Astrocyte of the spinal cord (primary cell): Measurements from ENCODE around the gene PPP6R1.

Experiments
- DNase-seq: peaks from one replicate; pipeline ENCODE4 v3.0.0; 2011; ENCODE audit warnings: low read depth, low spot score
- H3K4me3 ChIP-seq: 2 replicates; pipeline ENCODE4 v1.5.1; 2011; ENCODE audit warnings: low read depth, mild to moderate bottlenecking, low read length, moderate library complexity
- CTCF ChIP-seq: IDR thresholded peaks from 2 replicates; pipeline ENCODE4 v1.5.1; 2012; ENCODE audit warnings: low read depth, mild to moderate bottlenecking, low read length, inconsistent platforms
- in situ Hi-C: cut with HindIII; loops from 2 replicates; pipeline ENCODE4 v1.10.0; 2017; ENCODE audit warnings: low sequenced_read_pairs

Gene PPP6R1

GRCh38 chr19:55262359-55262758 is 3.5 kb upstream of the PPP6R1 start:
- no peak for TF ChIP-seq CTCF
- no peak for DNase-seq
- no peak overlapping the region for H3K4me3 ChIP-seq
- in situ Hi-C loops: no loop called here

- no peak overlapping the region for H3K4me3 ChIP-seq
- no peak for TF ChIP-seq CTCF
- in situ Hi-C loops: no loop called here
- DNase-seq: no peak
Observed at GRCh38 chr19:55261671-55262126, 2.9 kb upstream of the PPP6R1 start.

- H3K4me3 ChIP-seq: peak overlapping the region; percentile 83
- no peak for TF ChIP-seq CTCF
- in situ Hi-C loops: no loop called here
- DNase-seq: no peak
Observed at GRCh38 chr19:55259540-55260210, 858 bp upstream of the PPP6R1 start.

GRCh38 chr19:55258476-55258827 is 365 bp downstream of the PPP6R1 start:
- DNase-seq: no peak
- in situ Hi-C loops: no loop called here
- no peak for TF ChIP-seq CTCF
- peak overlapping the region; percentile 83 for H3K4me3 ChIP-seq

- peak overlapping the region; percentile 83 for H3K4me3 ChIP-seq
- DNase-seq: no peak
- TF ChIP-seq CTCF: no peak
- in situ Hi-C loops: no loop called here
Observed at GRCh38 chr19:55257461-55258420, 1.1 kb downstream of the PPP6R1 start.

- peak overlapping the region; percentile 83 for H3K4me3 ChIP-seq
- no peak for DNase-seq
- in situ Hi-C loops: no loop called here
- no peak for TF ChIP-seq CTCF
Observed at GRCh38 chr19:55256562-55257460, 2.0 kb downstream of the PPP6R1 start.
